K562 (cell line): ENCODE results near the gene ELAVL3. TPM values are rescaled to one million over a fixed set of nuclear protein-coding genes. Genes with fewer than 3 reads are reported as not detected.

ENCODE experiments used
- ATAC-seq: fragments of 200-7000 bp; cut with Tn5 transposase; 3 replicates; pipeline ENCODE4 v1.9.1; 2020; ENCODE audit warnings: moderate library complexity
- BruUV-seq: library from RNA; stranded (reverse); fragments of 400-500 nt; replicated peaks from 2 replicates; lab custom pipeline; 2021; lab: Mats Ljungman, UMichigan
- CTCF ChIA-PET: fragments of 300-600 bp; formaldehyde crosslinking; extraction: SDS; loops from one replicate; lab custom pipeline; 2021; ENCODE audit warnings: low intra/inter-chr PET ratio; lab: Yijun Ruan, JAX
- POLR2A ChIA-PET: fragments of 300-600, 350-650 bp; sonication (Branson Sonifier 250); formaldehyde crosslinking; extraction: SDS; loops from one replicate; lab custom pipeline; 2021; ENCODE audit warnings: antibody characterized with exemption, inconsistent platforms; lab: Yijun Ruan, JAX
- DNase-seq, 4 experiments: peaks; one replicate each; pipeline versions ENCODE4 v3.0.0 to v3.0.0-alpha.2; 2011 to 2018; ENCODE audit warnings: low spot score in 3 of 4, mixed read lengths in 3 of 4; ENCODE audit errors: extremely low read depth in 1 of 4
- FAIRE-seq: peaks from 2 replicates; lab custom pipeline; 2011; peaks lifted over from hg19 to GRCh38; lab: Jason Lieb, UNC
- H2AFZ ChIP-seq: 2 replicates; pipeline ENCODE4 v1.6.0; 2011; ENCODE audit warnings: low read depth, low read length, control low read depth, inconsistent platforms
- H3K27ac ChIP-seq: fragments of 200-600 bp; 3 replicates; pipeline ENCODE4 v1.8.0; 2011; ENCODE audit warnings: low read depth, mild to moderate bottlenecking, control low read depth, inconsistent platforms, low read length, moderate library complexity, mixed read lengths; ENCODE audit errors: extremely low read depth
- H3K27me3 ChIP-seq, 2 experiments: fragments of 300-600 bp in 1 of 2; 2 replicates in 1 of 2; 3 replicates in 1 of 2; pipeline versions ENCODE4 v1.6.0 to v1.8.0; 2011; ENCODE audit warnings: inconsistent platforms in 2 of 2, low read length in 2 of 2, mild to moderate bottlenecking in 1 of 2, mixed read lengths in 1 of 2, moderate library complexity in 1 of 2; ENCODE audit not compliant: control insufficient read depth in 2 of 2, insufficient read depth in 2 of 2
- H3K36me3 ChIP-seq: fragments of 300-600 bp; 3 replicates; pipeline ENCODE4 v1.8.0; 2011; ENCODE audit warnings: mild to moderate bottlenecking, low read length, inconsistent platforms; ENCODE audit not compliant: control insufficient read depth, insufficient read depth
- H3K4me1 ChIP-seq, 2 experiments: fragments of 200-600 bp in 1 of 2; replicated peaks in 1 of 2; 2 replicates in 1 of 2; 3 replicates in 1 of 2; pipeline versions ENCODE4 v1.5.1 to v1.8.0; 2011; ENCODE audit warnings: inconsistent platforms in 2 of 2, low read length in 2 of 2, mild to moderate bottlenecking in 1 of 2, mixed read lengths in 1 of 2, moderate library complexity in 1 of 2; ENCODE audit not compliant: control insufficient read depth in 2 of 2, insufficient read depth in 2 of 2
- H3K4me2 ChIP-seq: 2 replicates; pipeline ENCODE4 v1.6.1; 2011; ENCODE audit warnings: low read length, control low read depth, inconsistent platforms, mixed read lengths; ENCODE audit not compliant: insufficient read depth
- H3K4me3 ChIP-seq: fragments of 200-600 bp; sonication (generic), shearing (Covaris generic); 2 replicates; pipeline ENCODE4 v1.5.1; 2016; ENCODE audit warnings: control low read depth, inconsistent platforms
- H3K79me2 ChIP-seq: fragments of 200-600 bp; 3 replicates; pipeline ENCODE4 v1.8.0; 2011; ENCODE audit warnings: low read length, inconsistent platforms; ENCODE audit not compliant: control insufficient read depth, insufficient read depth
- H3K9ac ChIP-seq, 2 experiments: 2 replicates each; pipeline versions ENCODE4 v1.6.0 to v1.6.1; 2011; ENCODE audit warnings: low read depth in 2 of 2, low read length in 2 of 2, control low read depth in 1 of 2, inconsistent platforms in 1 of 2, mild to moderate bottlenecking in 1 of 2, mixed read lengths in 1 of 2; ENCODE audit not compliant: insufficient read depth in 1 of 2
- H3K9me1 ChIP-seq: one replicate; pipeline ENCODE4 v1.6.0; 2011; ENCODE audit warnings: inconsistent platforms, mild to moderate bottlenecking, low read length, moderate library complexity; ENCODE audit not compliant: control insufficient read depth, insufficient read depth
- H3K9me3 ChIP-seq: replicated peaks from 2 replicates; pipeline ENCODE4 v1.5.1; 2011; ENCODE audit warnings: low read depth, low read length, inconsistent platforms; ENCODE audit not compliant: control insufficient read depth, insufficient read depth
- H4K20me1 ChIP-seq: replicated peaks from 2 replicates; pipeline ENCODE4 v1.6.1; 2011; ENCODE audit warnings: low read length, inconsistent platforms, mixed read lengths; ENCODE audit not compliant: control insufficient read depth, insufficient read depth
- JUND ChIP-seq, 2 experiments: IDR thresholded peaks; 2 replicates in 1 of 2; 3 replicates in 1 of 2; pipeline ENCODE4 v1.6.1; 2011; ENCODE audit warnings: borderline replicate concordance in 2 of 2, low read depth in 2 of 2, low read length in 2 of 2, improper control_type of control experiment in 1 of 2, missing biosample characterization in 1 of 2, missing genetic modification characterization in 1 of 2, missing genetic modification reagents in 1 of 2
- NFIC ChIP-seq: fragments of 450-650 bp; IDR thresholded peaks from 2 replicates; pipeline ENCODE4 v1.6.1; 2017; ENCODE audit warnings: mild to moderate bottlenecking, inconsistent platforms
- NRF1 ChIP-seq, 2 experiments: fragments of 450-650 bp; IDR thresholded peaks in 1 of 2; conservative IDR thresholded peaks in 1 of 2; 2 replicates each; pipeline ENCODE4 v1.6.1; 2014; ENCODE audit warnings: mild to moderate bottlenecking in 2 of 2
- RAD21 ChIP-seq, 2 experiments: fragments of 250-450 bp in 1 of 2; fragments of 450-650 bp in 1 of 2; sonication (Bioruptor Pico) in 1 of 2; formaldehyde crosslinking in 1 of 2; IDR thresholded peaks in 1 of 2; conservative IDR thresholded peaks in 1 of 2; 2 replicates each; pipeline versions ENCODE4 v1.4.0 to v1.8.0; 2020 to 2022; ENCODE audit warnings: mild to moderate bottlenecking in 2 of 2, moderate library complexity in 1 of 2
- RBM25 ChIP-seq: fragments of 200-400 bp; formaldehyde crosslinking; IDR thresholded peaks from 2 replicates; pipeline ENCODE4 v1.6.1; 2018; ENCODE audit warnings: low read length, low read depth, moderate library complexity; ENCODE audit not compliant: severe bottlenecking
- SRSF1 ChIP-seq: fragments of 200-400 bp; formaldehyde crosslinking; IDR thresholded peaks from 2 replicates; pipeline ENCODE4 v1.6.1; 2017; ENCODE audit warnings: mild to moderate bottlenecking, low read depth, low read length, moderate library complexity
- ZC3H8 ChIP-seq: fragments of 450-650 bp; IDR thresholded peaks from 2 replicates; pipeline ENCODE4 v1.6.1; 2017
- ZNF121 ChIP-seq: sonication (generic); formaldehyde crosslinking; conservative IDR thresholded peaks from 2 replicates; pipeline ENCODE4 v1.8.0; 2022; ENCODE audit warnings: missing genetic modification reagents
- ZNF253 ChIP-seq: fragments of 250-450 bp; sonication (Bioruptor Pico); conservative IDR thresholded peaks from 2 replicates; pipeline ENCODE4 v1.6.1; 2021; ENCODE audit warnings: mild to moderate bottlenecking
- ZNF668 ChIP-seq: fragments of 250-450 bp; sonication (Bioruptor Pico); IDR thresholded peaks from 2 replicates; pipeline ENCODE4 v1.8.0; 2022; ENCODE audit warnings: mild to moderate bottlenecking, inconsistent platforms
- ZNF717 ChIP-seq: fragments of 250-450 bp; sonication (Bioruptor Pico); IDR thresholded peaks from 2 replicates; pipeline ENCODE4 v1.5.0; 2021
- WGBS: fragments of 100-300 bp; shearing (Covaris generic); methylation state at CpG from one replicate; pipeline ENCODE4 v1.1.6; 2016; ENCODE audit warnings: low coverage, mixed read lengths; ENCODE audit not compliant: insufficient coverage; ENCODE audit errors: missing lambda C conversion rate; 5-methylcytosine and 5-hydroxymethylcytosine counted together
- in situ Hi-C: fragments of 300-500 bp; cut with MboI; formaldehyde crosslinking; loops from 4 replicates; pipeline ENCODE4 v1.15.0; 2018; ENCODE audit warnings: inconsistent platforms, mixed read lengths
- intact Hi-C: fragments of 100-400 bp; cut with micrococcal nuclease; formaldehyde crosslinking; loops from 2 replicates; pipeline ENCODE4 v1.14.2; 2022
- polyA plus RNA-seq, 8 experiments: library from polyadenylated mRNA; depleted of rRNA in 4 of 8; stranded (reverse) in 5 of 8; unstranded in 3 of 8; fragments of >200 nt; fragmentation: Nextera tagmentation in 2 of 8; fragmentation: Illumina TruSeq in 1 of 8; extraction: Ambion mirVana in 2 of 8; extraction: Trizol in 1 of 8; gene quantifications; 2 replicates each; pipeline versions ENCODE4 v1.2.1 to v1.2.3, GENCODE V29; 2011 to 2014; ENCODE audit warnings: inconsistent platforms in 1 of 8, missing spikeins in 1 of 8
- total RNA-seq, 7 experiments: library from RNA; depleted of rRNA in 6 of 7; stranded (reverse); fragments of >200 nt in 6 of 7; fragmentation: Illumina TruSeq in 2 of 7; extraction: Trizol in 2 of 7; gene quantifications; 2 replicates each; pipeline versions ENCODE4 v1.2.1 to v1.2.3, GENCODE V29; 2011 to 2021; ENCODE audit warnings: low replicate concordance in 1 of 7
- TF ChIP-seq, protein P1 (sequence below), 2 experiments: fragments of 450-650 bp; IDR thresholded peaks; 2 replicates each; pipeline ENCODE4 v1.6.1; 2018; ENCODE audit warnings: mild to moderate bottlenecking in 2 of 2, low read depth in 1 of 2; ENCODE audit not compliant: partially characterized antibody in 2 of 2
- TF ChIP-seq, protein P2 (sequence below): fragments of 250-450 bp; sonication (Bioruptor Pico); IDR thresholded peaks from 2 replicates; pipeline ENCODE4 v1.9.0; 2021; ENCODE audit warnings: mild to moderate bottlenecking, inconsistent platforms

Gene ELAVL3
- total and polyA plus RNA-seq, 9 of the 15 experiments (the other 6 are each of a cell fraction or from before 2014, with no cell fraction given), result not detected

DNA sequence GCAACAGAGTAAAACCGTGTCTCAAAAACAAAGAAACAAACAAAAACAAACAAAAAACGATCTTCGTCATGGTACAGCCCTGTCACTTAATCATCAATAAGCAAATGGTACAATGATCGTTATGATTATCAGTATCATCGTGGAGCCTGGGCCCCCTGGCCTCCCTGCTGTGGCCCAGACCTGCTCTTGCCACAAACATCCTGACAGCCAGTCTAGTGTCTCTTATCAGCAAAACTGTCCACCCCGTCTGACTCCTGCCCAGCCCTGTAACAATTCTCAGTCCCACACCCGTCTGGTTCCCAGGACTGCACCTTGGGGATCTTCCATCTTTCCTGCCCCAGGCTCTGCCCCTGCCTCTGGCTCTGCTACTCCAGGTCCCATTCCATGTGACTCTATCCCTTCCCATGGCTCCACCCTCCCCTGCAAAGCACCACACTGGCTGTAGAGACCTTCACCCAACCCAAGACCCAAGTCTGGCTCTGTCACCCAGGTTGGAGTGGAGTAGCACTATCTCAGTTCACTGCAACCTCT lies 19.1 kb upstream of the ELAVL3 start (continued):
- TF ChIP-seq RAD21 (CRISPR knock-in tag; conservative IDR thresholded peaks at IDR 0.05 in 1 of 2, IDR thresholded peaks at IDR 0.05 in 1 of 2), result no peak
- TF ChIP-seq, all 486 proteins: peak for 19

DNA sequence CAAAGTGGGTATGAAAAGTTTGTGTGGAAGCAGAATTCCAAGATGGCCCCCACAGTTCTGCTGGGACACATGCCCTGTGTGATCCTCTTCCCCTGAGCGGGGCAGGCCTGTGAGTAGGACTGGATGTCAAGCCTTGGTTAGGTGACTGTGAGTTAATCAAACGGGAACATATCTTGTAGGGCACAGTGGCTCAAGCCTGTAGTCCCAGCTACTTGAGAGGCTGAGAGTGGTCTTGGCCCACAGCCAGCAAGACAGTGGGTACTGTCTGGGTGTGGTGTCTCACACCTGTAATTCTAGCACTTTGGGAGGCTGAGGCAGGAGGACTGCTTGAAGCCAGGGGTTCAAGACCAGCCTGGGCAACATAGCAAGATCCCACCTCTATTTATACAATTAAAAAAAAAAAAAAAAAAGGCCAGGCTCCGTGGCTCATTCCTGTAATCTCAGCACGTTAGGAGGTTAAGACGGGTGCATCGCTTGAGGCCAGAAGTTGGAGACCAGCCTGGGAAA lies 18.4 kb upstream of the ELAVL3 start:
- H3K79me2 ChIP-seq, result 0 out of 3 replicates have a peak, but pooled peaks cover under 1% of the 10 kb centered on the region
- in situ Hi-C loops (loop anchor here (5.0 kb wide), 1 partner anchor 88 kb away; no protein-coding TSS in a partner anchor), intact Hi-C loops (loop anchor here (5.0 kb wide), 1 partner anchor 38 kb away; the partner anchor contains the start of gene CNN1)
- ChIA-PET CTCF (no interaction called here), POLR2A (interaction anchor here (0.6 kb wide), 1 partner anchor 112 kb away, joined by 3 read pairs; no protein-coding TSS in a partner anchor)
- peaks cover 16 to 48% of the 10 kb centered on the region in 2 experiments for H3K4me1 ChIP-seq
- no peaks in the 10 kb centered on the region for H3K9me3 ChIP-seq
- DNase-seq (no peak), FAIRE-seq (no peak), ATAC-seq (no peak)
- H3K9me1 ChIP-seq, result no peaks in the 10 kb centered on the region
- H2AFZ ChIP-seq, result no peak overlapping the region
- WGBS, result 56% methylated on average over 6 of the region's 6 CpGs
- no peak overlapping the region for H3K4me2 ChIP-seq
- no TSS peak for BruUV-seq
- H3K27ac ChIP-seq, result no peak overlapping the region
- peaks cover 11% of the 10 kb centered on the region; the same call in 2 of the 3 replicates for H3K36me3 ChIP-seq
- no peak overlapping the region for H3K9ac ChIP-seq
- H4K20me1 ChIP-seq, result peaks cover 4% of the 10 kb centered on the region; the same call in 1 of the 2 replicates
- no peaks in the 10 kb centered on the region for H3K27me3 ChIP-seq
- no peak overlapping the region for H3K4me3 ChIP-seq
- TF ChIP-seq SRSF1 (no peak), ZNF121 (CRISPR knock-in tag) (peak; percentile 96), ZNF253 (CRISPR knock-in tag) (no peak), NRF1 (conservative IDR thresholded peaks at IDR 0.05 in 1 of 2, IDR thresholded peaks at IDR 0.05 in 1 of 2) (no peak), JUND (IDR thresholded peaks at IDR 0.05; ENCODE audit: borderline replicate concordance, low read depth, low read length) (no peak), JUND (tag; IDR thresholded peaks at IDR 0.05; ENCODE audit: borderline replicate concordance, low read depth, low read length) (no peak), ZC3H8 (no peak), ZNF668 (no peak), ZNF717 (CRISPR knock-in tag) (no peak), RBM25 (peak; percentile 39), NFIC (peak; percentile 78)
- TF ChIP-seq, protein P1, sequence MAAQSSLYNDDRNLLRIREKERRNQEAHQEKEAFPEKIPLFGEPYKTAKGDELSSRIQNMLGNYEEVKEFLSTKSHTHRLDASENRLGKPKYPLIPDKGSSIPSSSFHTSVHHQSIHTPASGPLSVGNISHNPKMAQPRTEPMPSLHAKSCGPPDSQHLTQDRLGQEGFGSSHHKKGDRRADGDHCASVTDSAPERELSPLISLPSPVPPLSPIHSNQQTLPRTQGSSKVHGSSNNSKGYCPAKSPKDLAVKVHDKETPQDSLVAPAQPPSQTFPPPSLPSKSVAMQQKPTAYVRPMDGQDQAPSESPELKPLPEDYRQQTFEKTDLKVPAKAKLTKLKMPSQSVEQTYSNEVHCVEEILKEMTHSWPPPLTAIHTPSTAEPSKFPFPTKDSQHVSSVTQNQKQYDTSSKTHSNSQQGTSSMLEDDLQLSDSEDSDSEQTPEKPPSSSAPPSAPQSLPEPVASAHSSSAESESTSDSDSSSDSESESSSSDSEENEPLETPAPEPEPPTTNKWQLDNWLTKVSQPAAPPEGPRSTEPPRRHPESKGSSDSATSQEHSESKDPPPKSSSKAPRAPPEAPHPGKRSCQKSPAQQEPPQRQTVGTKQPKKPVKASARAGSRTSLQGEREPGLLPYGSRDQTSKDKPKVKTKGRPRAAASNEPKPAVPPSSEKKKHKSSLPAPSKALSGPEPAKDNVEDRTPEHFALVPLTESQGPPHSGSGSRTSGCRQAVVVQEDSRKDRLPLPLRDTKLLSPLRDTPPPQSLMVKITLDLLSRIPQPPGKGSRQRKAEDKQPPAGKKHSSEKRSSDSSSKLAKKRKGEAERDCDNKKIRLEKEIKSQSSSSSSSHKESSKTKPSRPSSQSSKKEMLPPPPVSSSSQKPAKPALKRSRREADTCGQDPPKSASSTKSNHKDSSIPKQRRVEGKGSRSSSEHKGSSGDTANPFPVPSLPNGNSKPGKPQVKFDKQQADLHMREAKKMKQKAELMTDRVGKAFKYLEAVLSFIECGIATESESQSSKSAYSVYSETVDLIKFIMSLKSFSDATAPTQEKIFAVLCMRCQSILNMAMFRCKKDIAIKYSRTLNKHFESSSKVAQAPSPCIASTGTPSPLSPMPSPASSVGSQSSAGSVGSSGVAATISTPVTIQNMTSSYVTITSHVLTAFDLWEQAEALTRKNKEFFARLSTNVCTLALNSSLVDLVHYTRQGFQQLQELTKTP (IDR thresholded peaks at IDR 0.05; ENCODE audit: low read depth in 1 of 2, partially characterized antibody in 2 of 2), result no peak
- TF ChIP-seq, protein P2, sequence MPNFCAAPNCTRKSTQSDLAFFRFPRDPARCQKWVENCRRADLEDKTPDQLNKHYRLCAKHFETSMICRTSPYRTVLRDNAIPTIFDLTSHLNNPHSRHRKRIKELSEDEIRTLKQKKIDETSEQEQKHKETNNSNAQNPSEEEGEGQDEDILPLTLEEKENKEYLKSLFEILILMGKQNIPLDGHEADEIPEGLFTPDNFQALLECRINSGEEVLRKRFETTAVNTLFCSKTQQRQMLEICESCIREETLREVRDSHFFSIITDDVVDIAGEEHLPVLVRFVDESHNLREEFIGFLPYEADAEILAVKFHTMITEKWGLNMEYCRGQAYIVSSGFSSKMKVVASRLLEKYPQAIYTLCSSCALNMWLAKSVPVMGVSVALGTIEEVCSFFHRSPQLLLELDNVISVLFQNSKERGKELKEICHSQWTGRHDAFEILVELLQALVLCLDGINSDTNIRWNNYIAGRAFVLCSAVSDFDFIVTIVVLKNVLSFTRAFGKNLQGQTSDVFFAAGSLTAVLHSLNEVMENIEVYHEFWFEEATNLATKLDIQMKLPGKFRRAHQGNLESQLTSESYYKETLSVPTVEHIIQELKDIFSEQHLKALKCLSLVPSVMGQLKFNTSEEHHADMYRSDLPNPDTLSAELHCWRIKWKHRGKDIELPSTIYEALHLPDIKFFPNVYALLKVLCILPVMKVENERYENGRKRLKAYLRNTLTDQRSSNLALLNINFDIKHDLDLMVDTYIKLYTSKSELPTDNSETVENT (CRISPR knock-in tag), result no peak
